ENCODE measurements around the gene GAPVD1.
"Not testable (repeated sequence)": the region's sequence is repeated elsewhere in the genome, so short reads cannot be mapped to it uniquely, and the experiment has no call there.

GAPVD1 gene

DNA sequence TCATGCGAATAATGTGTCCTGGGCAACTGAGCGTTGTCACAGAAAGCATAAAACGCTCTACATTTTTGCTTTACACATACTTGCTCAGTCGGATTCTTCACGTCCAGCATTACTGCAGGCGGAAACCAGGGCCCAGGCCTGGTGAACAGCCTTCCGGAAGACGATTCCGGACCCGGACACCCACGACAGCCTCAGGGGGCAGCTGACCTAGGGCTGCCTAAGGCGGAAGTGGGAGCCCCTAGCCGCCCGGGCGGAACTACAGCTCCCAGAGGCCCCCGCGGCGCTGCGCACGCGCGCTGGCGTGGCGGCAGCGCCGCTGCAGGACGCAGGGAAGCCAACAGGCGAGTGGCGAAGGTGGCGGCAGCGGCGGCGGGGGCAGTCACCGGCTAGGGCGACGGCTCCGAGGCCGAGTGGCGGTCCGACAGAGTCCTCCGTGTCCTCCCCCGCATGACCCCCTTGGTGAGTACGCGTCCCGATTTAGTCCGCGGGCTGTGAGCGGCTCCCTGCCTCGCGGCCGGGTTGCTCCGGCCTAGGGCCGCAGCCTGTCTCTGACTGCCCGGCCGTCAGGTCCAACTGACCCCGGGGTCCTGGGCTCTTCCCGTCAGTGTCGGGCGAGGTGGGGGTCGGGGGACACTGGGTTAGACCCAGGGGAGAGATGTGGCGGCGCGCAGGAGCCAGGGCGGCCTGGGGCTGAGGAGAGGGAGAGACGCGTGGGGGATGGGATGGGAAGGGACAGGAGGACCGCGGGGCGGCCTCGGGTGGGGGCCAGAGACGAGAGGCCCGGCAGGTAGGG lies at the start of gene GAPVD1:
GAPVD1 (plus strand) TSS at position 326 of the 793 bp plus-strand sequence. CDS start 37,096 bp downstream, outside the sequence.
- DNase-seq (ENCODE audit: low read depth in 2 of 3, low spot score in 1 of 3) = peak; percentile 79 to 83 (median 81)

- DNase-seq (ENCODE audit: low read depth in 2 of 3, low spot score in 1 of 3) = no peak
Observed at GRCh38 chr9:125214186-125214585, 47.4 kb upstream of the GAPVD1 start.

DNA sequence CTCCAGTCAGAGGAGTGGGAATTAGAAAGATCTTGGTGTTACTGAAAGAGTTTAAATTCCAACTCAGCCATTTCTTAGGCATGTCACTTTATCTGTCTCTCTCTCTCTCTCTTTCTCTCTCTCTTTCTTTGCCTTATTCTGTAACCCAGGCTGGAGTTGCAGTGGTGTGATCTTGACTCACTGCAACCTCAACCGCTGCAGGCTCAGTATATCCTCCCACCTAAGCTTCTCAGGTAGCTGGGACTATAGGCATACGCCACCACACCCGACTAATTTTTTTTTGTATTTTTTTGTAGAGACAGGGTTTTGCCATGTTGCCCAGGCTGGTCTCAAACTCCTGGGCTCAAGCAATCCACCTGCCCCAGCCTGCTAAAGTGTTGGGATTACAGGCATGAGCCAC lies 43.0 kb upstream of the GAPVD1 start:
- no peak for DNase-seq (ENCODE audit: low read depth in 2 of 3, low spot score in 1 of 3)

DNA sequence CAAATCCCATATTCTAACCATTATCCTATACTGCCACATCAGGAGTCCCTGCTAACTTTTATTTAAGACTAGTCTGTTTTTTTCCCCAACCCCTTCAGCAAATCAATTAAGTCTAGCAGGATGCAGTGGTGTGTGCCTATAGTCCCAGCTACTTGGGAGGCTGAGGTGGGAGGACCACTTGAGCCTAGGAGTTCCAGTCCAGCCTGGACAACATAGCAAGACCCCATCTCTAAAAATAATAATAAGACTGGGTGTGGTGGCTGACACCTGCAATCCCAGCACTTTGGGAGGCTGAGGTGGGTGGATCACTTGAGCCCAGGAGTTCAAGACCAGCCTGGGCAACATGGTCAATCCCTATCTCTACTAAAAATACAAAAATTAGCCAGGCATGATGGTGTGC lies 36.8 kb upstream of the GAPVD1 start:
- not testable (repeated sequence) for DNase-seq (ENCODE audit: low read depth in 2 of 3, low spot score in 1 of 3)

- DNase-seq (ENCODE audit: low read depth in 2 of 3, low spot score in 1 of 3) = no peak
Observed at GRCh38 chr9:125227761-125228160, 33.9 kb upstream of the GAPVD1 start.

DNA sequence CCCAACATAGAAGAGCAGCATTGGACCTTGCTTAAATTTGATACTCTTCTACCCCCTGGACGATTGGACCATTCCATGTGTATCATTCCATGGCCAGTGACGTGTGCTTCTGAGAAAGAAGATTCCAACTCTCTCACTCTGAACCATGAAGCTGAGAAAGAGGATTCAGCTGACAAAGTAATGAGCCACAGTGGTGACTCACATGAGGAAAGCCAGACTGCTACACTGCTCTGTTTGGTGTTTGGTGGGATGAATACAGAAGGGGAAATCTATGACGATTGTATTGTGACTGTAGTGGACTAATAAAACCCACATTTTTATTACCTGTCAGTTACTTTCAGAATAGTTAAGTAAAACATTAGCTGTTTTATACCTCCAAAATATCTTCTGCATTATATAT lies 27.9 kb upstream of the GAPVD1 start:
- no peak for DNase-seq (ENCODE audit: low read depth in 2 of 3, low spot score in 1 of 3)

DNA sequence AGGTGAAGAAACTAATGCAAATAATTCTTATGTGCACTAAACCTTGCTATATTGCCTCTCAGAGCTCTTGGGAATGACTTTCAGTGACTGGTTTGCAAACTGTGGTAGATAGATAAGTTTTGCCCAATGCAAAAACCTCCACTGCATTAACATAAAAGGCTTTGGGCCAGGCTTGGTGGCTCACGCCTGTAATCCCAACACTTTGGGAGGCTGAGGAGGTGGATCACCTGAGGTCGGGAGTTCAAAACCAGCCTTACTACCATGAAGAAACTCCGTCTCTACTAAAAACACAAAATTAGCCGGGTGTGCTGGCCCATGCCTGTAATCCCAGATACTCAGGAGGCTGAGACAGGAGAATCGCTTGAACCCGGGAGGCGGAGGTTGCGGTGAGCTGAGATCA lies 27.5 kb upstream of the GAPVD1 start:
- DNase-seq (ENCODE audit: low read depth in 2 of 3, low spot score in 1 of 3) = not testable (repeated sequence)

GRCh38 chr9:125235804-125236519 lies 25.7 kb upstream of the GAPVD1 start:
- DNase-seq (ENCODE audit: low read depth in 2 of 3, low spot score in 1 of 3) = no peak

DNA sequence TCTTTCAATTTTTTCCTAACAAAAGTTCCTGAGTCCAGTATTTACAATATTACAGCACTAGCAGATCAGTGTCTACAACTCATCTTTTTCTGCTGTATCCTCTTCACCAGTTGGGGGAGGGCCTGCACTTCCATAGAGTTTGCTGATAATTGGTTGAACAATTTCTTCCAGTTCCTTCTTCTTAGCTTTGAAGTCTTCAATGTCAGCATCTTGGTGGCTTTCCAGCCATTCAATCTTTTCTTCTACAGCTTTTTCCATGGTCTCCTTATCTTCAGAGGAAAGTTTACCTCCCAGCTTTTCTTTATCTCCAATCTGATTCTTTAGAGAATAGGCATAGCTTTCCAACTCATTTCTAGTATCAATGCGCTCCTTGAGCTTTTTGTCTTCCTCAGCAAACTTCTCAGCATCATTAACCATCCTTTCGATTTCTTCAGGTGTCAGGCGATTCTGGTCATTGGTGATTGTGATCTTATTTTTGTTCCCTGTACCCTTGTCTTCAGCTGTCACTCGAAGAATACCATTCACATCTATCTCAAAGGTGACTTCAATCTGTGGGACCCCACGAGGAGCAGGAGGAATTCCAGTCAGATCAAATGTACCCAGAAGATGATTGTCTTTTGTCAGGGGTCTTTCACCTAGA lies 25.0 kb upstream of the GAPVD1 start:
- not testable (repeated sequence) for DNase-seq (ENCODE audit: low read depth in 2 of 3, low spot score in 1 of 3)

- DNase-seq (ENCODE audit: low read depth in 2 of 3, low spot score in 1 of 3) = no peak
Observed at GRCh38 chr9:125238127-125238914, 23.3 kb upstream of the GAPVD1 start.

- DNase-seq (ENCODE audit: low read depth in 2 of 3, low spot score in 1 of 3) = no peak
Observed at GRCh38 chr9:125238915-125239446, 22.6 kb upstream of the GAPVD1 start.

GRCh38 chr9:125239631-125240597 lies 21.7 kb upstream of the GAPVD1 start:
- no peak for DNase-seq (ENCODE audit: low read depth in 2 of 3, low spot score in 1 of 3)

GRCh38 chr9:125240649-125240999 lies 21.0 kb upstream of the GAPVD1 start:
- DNase-seq (ENCODE audit: low read depth in 2 of 3, low spot score in 1 of 3) = peak in 1 of 3 donors; percentile 13

GRCh38 chr9:125241000-125241862 lies 20.4 kb upstream of the GAPVD1 start, which contains the start of gene HSPA5:
Gene HSPA5 (minus strand): TSS chr9:125241343. CDS start chr9:125241126, 217 bp downstream.
- peak; percentile 99 to 100 (median 100) for DNase-seq (ENCODE audit: low read depth in 2 of 3, low spot score in 1 of 3)

GRCh38 chr9:125241863-125242739 lies 19.5 kb upstream of the GAPVD1 start:
- peak in 1 of 3 donors; percentile 11 for DNase-seq (ENCODE audit: low read depth in 2 of 3, low spot score in 1 of 3)

DNA sequence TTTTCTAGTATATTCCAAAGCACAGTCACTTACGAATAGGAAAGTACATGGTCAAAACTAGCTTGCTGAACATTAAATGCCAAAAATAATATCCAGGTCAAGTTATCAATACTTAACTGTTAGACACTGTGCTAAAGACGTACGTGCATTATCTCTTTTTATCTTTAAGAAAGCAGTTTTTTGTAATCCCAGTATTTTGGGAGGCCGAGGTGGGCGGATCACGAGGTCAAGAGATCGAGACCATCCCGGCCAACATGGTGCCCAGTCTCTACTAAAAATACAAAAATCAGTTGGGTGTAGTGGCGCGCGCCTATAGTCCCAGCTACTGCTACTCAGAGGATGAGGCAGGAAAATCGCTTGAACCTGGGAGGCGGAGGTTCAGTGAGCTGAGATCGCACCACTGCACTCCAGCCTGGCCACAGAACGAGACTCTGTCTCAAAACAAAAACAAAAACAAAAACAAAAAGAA lies 17.8 kb upstream of the GAPVD1 start:
- DNase-seq (ENCODE audit: low read depth in 2 of 3, low spot score in 1 of 3) = no peak

DNA sequence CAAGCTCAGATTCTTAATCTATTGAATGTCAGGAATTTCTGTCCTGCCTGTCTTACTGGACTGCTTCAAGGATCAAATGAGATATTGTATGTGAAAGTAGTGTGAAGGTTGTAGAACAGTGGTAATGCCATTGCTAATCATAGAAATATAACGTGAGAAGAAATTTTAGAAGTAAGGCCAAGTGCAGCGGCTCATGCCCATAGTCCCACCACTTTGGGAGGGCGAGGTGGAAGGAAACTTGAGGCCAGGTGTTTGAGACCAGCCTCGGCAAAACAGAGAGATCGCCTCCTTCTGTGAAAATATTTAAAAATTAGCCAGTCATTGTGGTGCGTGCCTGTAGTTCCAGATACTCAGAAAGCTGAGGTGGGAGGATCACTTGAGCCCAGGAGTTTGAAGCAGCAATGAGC lies 15.4 kb upstream of the GAPVD1 start:
- DNase-seq (ENCODE audit: low read depth in 2 of 3, low spot score in 1 of 3) = no peak

- no peak for DNase-seq (ENCODE audit: low read depth in 2 of 3, low spot score in 1 of 3)
Observed at GRCh38 chr9:125254231-125254630, 7.4 kb upstream of the GAPVD1 start.
